Measurements from ENCODE around the gene RTN4RL2.

RTN4RL2 gene

GRCh38 chr11:57500926-57501325 is 40.6 kb downstream of the RTN4RL2 start:
- DNase-seq (ENCODE audit: low spot score): no peak
- Histone ChIP-seq H3K27ac (peak overlapping the region; percentile 64 to 91), H3K4me3 (no peak overlapping the region)
- no peak for TF ChIP-seq CTCF (IDR thresholded peaks at IDR 0.05)

GRCh38 chr11:57501953-57502352 is 41.6 kb downstream of the RTN4RL2 start:
- H3K27ac ChIP-seq: no peak overlapping the region
- no peak for DNase-seq (ENCODE audit: low spot score)

GRCh38 chr11:57502376-57502775 is 42.0 kb downstream of the RTN4RL2 start:
- DNase-seq (ENCODE audit: low spot score): no peak
- Histone ChIP-seq H3K27ac (no peak overlapping the region), H3K4me3 (no peak overlapping the region)
- no peak for TF ChIP-seq CTCF (IDR thresholded peaks at IDR 0.05)

More at GRCh38 chr11:57501953-57502352, 41.6 kb downstream of the RTN4RL2 start:
- H3K4me3 ChIP-seq: no peak overlapping the region
- no peak for TF ChIP-seq CTCF (IDR thresholded peaks at IDR 0.05)

- Histone ChIP-seq H3K4me3 (no peak overlapping the region), H3K27ac (no peak overlapping the region)
- DNase-seq (ENCODE audit: low spot score): no peak
- no peak for TF ChIP-seq CTCF (IDR thresholded peaks at IDR 0.05)
These were observed 42.5 kb downstream of the RTN4RL2 start for GRCh38 chr11:57502870-57503269.

GRCh38 chr11:57504511-57504910 is 44.2 kb downstream of the RTN4RL2 start:
- no peak for TF ChIP-seq CTCF (IDR thresholded peaks at IDR 0.05)
- no peak for DNase-seq (ENCODE audit: low spot score)
- no peak overlapping the region for H3K27ac ChIP-seq
- H3K4me3 ChIP-seq: no peak overlapping the region

GRCh38 chr11:57506522-57506921 is 46.2 kb downstream of the RTN4RL2 start:
- no peak for DNase-seq (ENCODE audit: low spot score)
- Histone ChIP-seq H3K4me3 (no peak overlapping the region), H3K27ac (no peak overlapping the region)
- no peak for TF ChIP-seq CTCF (IDR thresholded peaks at IDR 0.05)

GRCh38 chr11:57508341-57509170 is 48.2 kb downstream of the RTN4RL2 start:
- TF ChIP-seq CTCF (IDR thresholded peaks at IDR 0.05): no peak
- no peak overlapping the region for H3K27ac ChIP-seq
- DNase-seq (ENCODE audit: low spot score): no peak
- H3K4me3 ChIP-seq: no peak overlapping the region
